GM19468 (cell line): ENCODE data around the gene NBPF20.
"Not testable (repeated sequence)": the region's sequence is repeated elsewhere in the genome, so short reads cannot be mapped to it uniquely, and the experiment has no call there.

ENCODE experiments used
- ATAC-seq: cut with Tn5 transposase; IDR thresholded peaks from one replicate; pipeline ENCODE4 v1.9.1; 2021; ENCODE audit warnings: mild to moderate bottlenecking, moderate library complexity, moderate number of reproducible peaks; ENCODE audit not compliant: unreplicated experiment; ENCODE audit errors: extremely low read depth

NBPF20 gene

DNA sequence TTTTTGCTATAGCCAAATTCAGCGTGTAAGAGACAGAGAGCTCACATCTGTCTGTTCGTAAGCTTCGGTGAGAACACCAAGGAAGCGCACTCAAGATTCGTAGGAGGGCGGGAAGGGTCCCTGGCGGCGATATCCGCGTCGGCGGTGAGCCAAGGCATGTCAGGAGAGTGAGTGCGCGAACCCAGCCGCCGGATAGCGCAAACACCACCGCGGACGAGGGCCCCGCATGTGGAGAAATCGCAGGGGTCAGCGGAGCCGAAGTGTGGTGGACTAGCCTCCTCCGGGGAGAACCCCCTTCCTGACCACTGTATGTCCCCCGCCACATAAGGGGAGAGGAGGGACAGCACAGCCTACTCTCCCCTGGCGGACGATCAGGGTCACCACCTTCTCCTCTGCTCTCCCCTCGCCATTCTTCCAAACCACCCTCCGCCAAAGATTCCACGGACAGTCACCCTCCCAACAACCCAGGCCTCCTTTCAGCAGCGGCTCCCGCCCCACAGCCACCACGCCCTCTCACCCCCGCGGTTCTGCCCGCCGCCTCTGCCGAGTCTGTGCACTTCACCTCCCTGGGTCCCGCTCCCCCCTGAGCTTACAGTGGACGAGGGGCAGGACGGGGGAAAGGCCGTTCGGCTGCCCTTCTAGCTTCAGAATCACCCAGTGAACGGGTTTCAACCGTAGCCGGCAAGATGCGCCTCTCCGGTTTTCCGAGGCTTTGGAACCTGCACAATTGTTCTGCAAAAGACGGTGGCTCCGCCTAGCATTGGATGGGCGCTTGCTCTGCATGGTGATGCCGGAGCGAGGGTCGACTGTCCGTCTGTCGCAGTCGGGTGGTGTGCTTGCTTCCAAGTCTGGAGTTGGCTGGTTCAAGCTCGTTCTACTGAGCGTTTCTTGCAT, 6.2 kb upstream of the NBPF20 start:
- not testable (repeated sequence) for ATAC-seq

DNA sequence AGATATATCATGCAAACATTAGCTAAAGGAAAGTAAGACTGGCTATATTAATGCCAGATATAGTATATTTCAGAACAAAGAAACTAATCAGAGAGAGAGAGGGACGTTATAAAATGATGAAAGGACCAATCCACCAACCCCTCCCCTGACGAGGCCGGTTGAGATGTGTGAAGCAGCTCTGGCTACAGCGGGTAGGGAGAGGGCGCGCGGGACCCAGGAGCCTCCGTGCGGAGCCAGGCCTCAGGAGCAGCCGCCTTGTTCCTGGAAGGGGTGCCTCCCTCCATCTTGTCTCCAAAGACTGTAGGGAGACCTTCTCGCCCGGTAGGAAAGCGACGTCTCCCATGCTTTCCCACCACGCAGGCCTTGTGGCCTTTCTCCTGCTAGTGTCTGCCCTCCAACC, 5.4 kb upstream of the NBPF20 start:
- not testable (repeated sequence) for ATAC-seq

DNA sequence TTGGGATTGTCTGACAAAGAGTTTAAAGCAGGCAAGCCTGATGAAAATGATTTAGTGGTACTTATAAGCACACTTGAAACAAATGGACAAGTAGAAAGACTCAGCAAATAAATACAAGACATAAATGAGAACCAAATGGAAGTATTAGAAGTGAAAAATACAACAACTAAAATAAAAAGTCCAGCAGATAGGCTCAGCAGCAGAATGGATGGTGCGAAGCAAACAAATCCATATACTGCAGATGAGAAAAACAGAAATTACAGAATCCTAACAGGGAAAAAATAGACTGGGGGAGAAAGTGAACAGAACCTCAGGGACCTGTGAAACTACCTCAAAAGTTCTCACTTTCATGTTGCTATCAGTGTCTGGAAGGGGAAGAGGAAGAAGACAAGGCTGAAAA, 3.9 kb upstream of the NBPF20 start:
- not testable (repeated sequence) for ATAC-seq

DNA sequence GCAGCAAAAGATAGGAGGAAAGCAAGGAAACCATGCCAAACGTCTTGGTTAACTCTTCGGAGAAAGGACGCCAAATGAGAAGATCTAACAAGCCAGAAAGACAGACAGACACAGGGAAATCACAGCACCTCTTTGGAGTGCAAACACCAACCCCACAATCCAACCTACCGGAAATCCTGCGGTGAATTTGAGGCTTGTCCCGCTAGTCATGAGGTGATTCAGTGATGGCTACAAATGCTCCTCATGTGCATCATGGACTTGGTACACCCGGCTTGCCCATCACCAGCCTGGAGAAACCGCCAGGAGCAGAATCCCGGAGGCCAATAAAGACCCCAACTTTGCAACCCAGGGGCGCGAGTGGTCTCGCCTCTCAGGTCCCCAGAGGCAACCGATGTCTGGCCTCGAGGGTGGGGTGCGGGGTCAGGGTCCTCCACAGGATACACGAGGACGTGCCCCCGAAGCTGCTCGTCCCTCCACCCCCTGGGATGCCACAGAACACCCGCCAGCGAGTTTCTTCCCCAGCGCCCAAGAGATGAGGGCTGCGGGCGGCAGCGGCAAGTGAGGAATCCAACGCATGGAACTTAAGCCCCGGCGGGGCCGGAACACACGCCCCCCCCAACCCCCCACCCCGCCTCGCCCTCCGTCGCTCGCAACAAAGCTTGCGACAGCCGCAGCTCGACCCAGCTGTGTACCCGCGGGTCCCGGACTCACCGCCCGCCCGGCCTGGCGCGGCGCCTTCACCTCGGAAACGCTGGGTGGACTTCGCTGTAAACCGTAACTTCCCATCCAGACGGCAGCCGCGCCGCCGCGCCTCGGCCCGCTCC, 579 bp downstream of the NBPF20 start:
- peak; percentile 19 for ATAC-seq

DNA sequence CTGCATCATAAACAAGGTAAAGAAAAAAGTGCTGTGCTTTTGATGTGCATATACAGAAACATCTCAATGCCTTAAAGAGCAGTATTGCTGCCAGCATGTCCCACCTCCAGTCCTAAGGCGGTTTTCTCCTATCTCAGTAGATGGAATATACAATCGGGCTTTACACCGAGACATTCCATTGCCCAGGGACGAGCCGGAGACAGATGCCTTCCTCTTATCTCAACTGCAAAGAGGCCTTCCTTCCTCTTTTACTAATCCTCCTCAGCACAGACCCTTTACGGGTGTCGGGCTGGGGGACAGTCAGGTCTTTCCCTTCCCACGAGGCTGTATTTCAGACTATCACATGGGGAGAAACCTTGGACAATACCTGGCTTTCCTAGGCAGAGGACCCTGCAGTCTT, 10.3 kb downstream of the NBPF20 start:
- ATAC-seq, result not testable (repeated sequence)

DNA sequence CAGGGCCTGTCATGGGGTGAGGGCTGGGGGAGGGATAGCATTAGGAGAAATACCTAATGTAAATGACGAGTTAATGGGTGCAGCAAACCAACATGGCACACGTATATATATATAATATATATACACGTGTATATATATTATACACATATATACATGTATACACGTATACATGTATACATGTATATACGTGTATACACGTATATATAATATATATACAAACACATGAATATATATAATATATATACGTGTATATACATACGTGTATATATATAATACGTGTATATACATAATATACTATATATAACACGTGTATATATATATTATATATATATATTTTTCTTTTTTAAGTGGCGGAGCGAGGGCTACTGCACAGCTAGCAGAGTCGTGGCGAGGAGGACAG, 18.1 kb downstream of the NBPF20 start:
- not testable (repeated sequence) for ATAC-seq

DNA sequence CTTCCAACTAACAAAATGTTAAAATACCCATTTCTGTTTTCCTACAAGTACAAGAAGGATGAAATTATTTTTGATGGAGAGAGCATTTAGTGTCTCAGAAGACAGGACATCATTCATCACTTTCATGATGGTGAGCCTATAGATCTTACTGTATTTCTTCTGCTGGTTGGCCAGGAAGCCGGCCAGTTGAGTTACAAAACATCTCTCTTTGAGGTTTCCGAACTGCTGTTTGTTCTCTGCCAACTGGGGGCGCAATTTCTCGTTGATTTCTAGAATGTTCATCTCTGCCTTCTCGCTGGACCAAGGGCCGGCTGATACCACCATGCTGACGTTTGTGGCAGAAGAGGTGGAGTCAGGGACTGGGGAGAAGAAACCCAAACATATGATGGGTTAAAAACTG, 20.5 kb downstream of the NBPF20 start:
- ATAC-seq, result not testable (repeated sequence)

DNA sequence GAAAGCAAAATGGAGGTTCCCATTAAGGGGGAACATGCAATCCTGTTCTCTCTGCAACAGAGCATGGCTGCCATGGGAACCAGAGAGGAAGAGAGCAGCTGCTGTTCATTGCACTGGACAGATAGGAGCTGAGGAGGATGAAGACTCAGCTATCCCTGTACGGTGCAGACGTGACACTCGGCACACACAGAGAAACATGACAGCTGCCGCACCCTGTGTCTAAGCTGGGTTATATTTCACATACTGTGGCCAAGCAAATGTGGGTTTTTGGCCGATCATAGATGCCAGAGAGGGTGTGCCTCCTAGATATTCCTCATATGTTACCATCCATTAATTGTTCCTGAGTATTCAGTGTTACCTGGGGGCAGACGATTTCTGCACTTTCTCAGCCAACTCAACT, 24.7 kb downstream of the NBPF20 start:
- ATAC-seq, result not testable (repeated sequence)
